Measurements from ENCODE around the gene PIWIL4. TPM values are rescaled to one million over a fixed set of nuclear protein-coding genes. Genes with fewer than 3 reads are reported as not detected.

PIWIL4 gene
- total RNA-seq, 6 experiments from 2014 or later = 0.12 to 0.43 (median 0.28) TPM

DNA sequence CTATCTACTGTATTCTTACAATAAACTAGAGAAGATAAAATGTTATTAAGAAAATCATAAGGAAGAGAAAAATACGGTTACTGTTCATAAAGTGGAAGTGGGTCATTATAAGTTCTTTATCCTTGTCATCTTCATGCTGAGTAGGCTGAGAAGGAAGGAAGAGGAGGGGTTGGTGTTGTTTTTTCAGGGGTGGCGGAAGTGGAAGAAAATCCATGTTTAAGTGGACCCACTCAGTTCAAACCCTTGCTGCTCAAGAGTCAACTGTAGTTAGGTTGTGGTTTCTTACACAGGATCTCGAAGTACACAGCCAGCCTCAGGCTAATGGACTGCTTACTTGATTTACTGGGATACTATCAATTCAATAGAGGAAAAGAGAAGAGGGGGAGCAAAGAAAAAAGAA lies 63.1 kb downstream of the PIWIL4 start:
- Mint-ChIP-seq H3K9me3 (peaks cover 14% of the 10 kb centered on the region), H3K27ac (no peak overlapping the region), H3K4me3 (no peak overlapping the region), H3K27me3 (ENCODE audit: insufficient read depth) (no peaks in the 10 kb centered on the region; the same call in 1 of the 2 replicates), H3K4me1 (ENCODE audit: low read depth) (no peaks in the 10 kb centered on the region), H3K36me3 (ENCODE audit: low read depth) (peaks cover 11% of the 10 kb centered on the region)
- no peak for TF ChIP-seq CTCF (IDR thresholded peaks at IDR 0.05)
- DNase-seq = no peak

DNA sequence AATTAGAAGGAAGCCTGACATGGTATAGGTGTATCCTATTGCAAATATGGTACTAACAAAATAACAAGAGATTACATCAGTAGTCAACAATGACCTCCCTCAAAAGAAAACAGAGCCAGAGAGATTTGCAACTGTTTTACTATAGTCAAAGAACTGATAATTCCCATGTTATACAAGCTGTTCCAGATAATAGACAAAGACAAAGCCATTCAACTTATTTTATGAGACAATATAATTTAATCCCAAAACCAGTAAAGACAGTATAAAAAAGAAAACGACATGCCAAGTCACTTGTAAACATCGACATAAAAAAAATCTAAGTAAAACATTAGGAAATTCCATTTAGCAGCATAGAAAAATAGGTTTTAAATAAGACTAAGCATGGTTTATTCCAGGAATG lies 65.2 kb downstream of the PIWIL4 start:
- peaks cover 1% of the 10 kb centered on the region for H3K4me1 Mint-ChIP-seq (ENCODE audit: low read depth)
- TF ChIP-seq CTCF (IDR thresholded peaks at IDR 0.05) = no peak
- peaks cover 3% of the 10 kb centered on the region for H3K36me3 Mint-ChIP-seq (ENCODE audit: low read depth)
- peaks cover 5% of the 10 kb centered on the region for H3K9me3 Mint-ChIP-seq
- H3K27ac Mint-ChIP-seq = no peak overlapping the region
- DNase-seq = no peak
- no peaks in the 10 kb centered on the region; the same call in none of the 2 replicates for H3K27me3 Mint-ChIP-seq (ENCODE audit: insufficient read depth)
- no peak overlapping the region for H3K4me3 Mint-ChIP-seq

DNA sequence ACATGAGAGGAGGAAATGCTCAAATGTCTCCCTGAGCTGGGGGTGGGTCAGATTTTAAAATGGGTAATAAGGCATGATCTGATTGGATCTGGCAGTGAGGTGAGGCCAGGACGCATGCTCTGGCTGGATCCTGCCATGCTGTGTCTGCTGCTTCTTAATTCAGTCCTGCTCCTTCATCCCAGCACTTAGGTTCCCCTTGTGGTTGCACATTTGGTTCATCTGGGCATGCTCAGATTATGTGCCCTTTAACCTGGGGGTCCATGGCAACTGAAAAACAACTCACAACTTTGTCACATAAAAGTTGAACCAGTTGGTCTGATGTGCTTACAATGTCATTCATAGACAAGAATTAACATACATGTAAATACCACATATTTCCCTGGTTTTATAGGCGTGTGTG lies 67.9 kb downstream of the PIWIL4 start:
- TF ChIP-seq CTCF (IDR thresholded peaks at IDR 0.05) = no peak
- no peak overlapping the region for H3K27ac Mint-ChIP-seq
- no peaks in the 10 kb centered on the region for H3K36me3 Mint-ChIP-seq (ENCODE audit: low read depth)
- no peaks in the 10 kb centered on the region for H3K9me3 Mint-ChIP-seq
- H3K27me3 Mint-ChIP-seq (ENCODE audit: insufficient read depth) = no peaks in the 10 kb centered on the region; the same call in none of the 2 replicates
- no peak for DNase-seq
- H3K4me1 Mint-ChIP-seq (ENCODE audit: low read depth) = peaks cover 25% of the 10 kb centered on the region
- no peak overlapping the region for H3K4me3 Mint-ChIP-seq

DNA sequence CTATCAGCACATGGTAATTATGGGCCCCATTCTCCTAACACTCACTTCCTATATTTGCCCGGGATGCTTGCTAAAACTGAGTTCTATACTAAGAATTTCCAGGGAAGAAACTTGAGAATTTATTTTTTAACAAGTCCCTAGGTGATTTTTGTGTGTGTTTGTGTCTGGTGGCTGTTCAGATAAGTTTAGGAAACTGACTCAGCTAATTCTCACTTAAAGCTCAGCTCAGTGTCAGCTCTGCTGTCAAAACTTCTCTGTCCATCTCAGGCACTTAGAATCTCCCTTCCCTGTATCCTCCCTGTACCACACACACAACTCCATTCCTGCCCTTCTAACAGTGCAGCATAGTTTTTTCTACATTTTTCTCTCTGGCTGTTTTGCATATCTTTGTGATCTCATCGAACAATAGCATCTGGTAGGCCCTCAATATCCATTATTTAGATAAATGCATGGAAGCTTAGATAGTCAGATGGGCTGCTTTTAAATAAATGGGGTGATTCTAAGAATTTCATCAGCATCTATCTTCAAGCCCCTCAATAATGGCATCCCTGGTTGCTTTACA lies 69.3 kb downstream of the PIWIL4 start:
- H3K27ac Mint-ChIP-seq = no peak overlapping the region

GRCh38 chr11:94638301-94638901 lies 71.2 kb downstream of the PIWIL4 start:
- H3K27ac Mint-ChIP-seq = peak overlapping the region; percentile 66
- peaks cover 6% of the 10 kb centered on the region for H3K27me3 Mint-ChIP-seq (ENCODE audit: insufficient read depth)
- H3K4me3 Mint-ChIP-seq = peak overlapping the region; percentile 77
- no peak for TF ChIP-seq CTCF (IDR thresholded peaks at IDR 0.05)
- peaks cover 25% of the 10 kb centered on the region for H3K4me1 Mint-ChIP-seq (ENCODE audit: low read depth)
- no peaks in the 10 kb centered on the region for H3K9me3 Mint-ChIP-seq
- DNase-seq = peak; percentile 7
- no peaks in the 10 kb centered on the region for H3K36me3 Mint-ChIP-seq (ENCODE audit: low read depth)

More for the DNA sequence above, 69.3 kb downstream of the PIWIL4 start:
- Mint-ChIP-seq H3K9me3 (no peaks in the 10 kb centered on the region), H3K27me3 (ENCODE audit: insufficient read depth) (peaks cover 1% of the 10 kb centered on the region), H3K4me3 (no peak overlapping the region), H3K4me1 (ENCODE audit: low read depth) (peaks cover 25% of the 10 kb centered on the region), H3K36me3 (ENCODE audit: low read depth) (no peaks in the 10 kb centered on the region)
- no peak for TF ChIP-seq CTCF (IDR thresholded peaks at IDR 0.05)
- DNase-seq = no peak
